RPMI8226 (cell line): Measurements from ENCODE around the gene SYTL4.
A peak's percentile ranks its signal among the peaks of the same experiment; 100 is the strongest.
"Not testable (repeated sequence)": the region's sequence is repeated elsewhere in the genome, so short reads cannot be mapped to it uniquely, and the experiment has no call there.

Source experiments
- DNase-seq: peaks from one replicate; pipeline ENCODE4 v3.0.0-alpha.2; 2015

SYTL4 gene

GRCh38 chrX:100731441-100732281 lies at the start of gene SYTL4:
Gene SYTL4 (minus strand): TSS chrX:100732121. CDS start chrX:100702037, 30,084 bp downstream.
- no peak for DNase-seq

- DNase-seq = not testable (repeated sequence)
Measured at GRCh38 chrX:100769439-100769838, 37.5 kb upstream of the SYTL4 start.

GRCh38 chrX:100768679-100769338 lies 36.9 kb upstream of the SYTL4 start:
- peak; percentile 79 for DNase-seq

- DNase-seq = no peak
Measured at GRCh38 chrX:100750883-100751282, 19.0 kb upstream of the SYTL4 start.

- DNase-seq = no peak
Measured at GRCh38 chrX:100748108-100748507, 16.2 kb upstream of the SYTL4 start.

GRCh38 chrX:100747703-100748102 lies 15.8 kb upstream of the SYTL4 start:
- DNase-seq = no peak

GRCh38 chrX:100747090-100747489 lies 15.2 kb upstream of the SYTL4 start:
- DNase-seq = no peak

GRCh38 chrX:100745806-100746537 lies 14.1 kb upstream of the SYTL4 start:
- no peak for DNase-seq

- no peak for DNase-seq
Measured at GRCh38 chrX:100745205-100745604, 13.3 kb upstream of the SYTL4 start.

GRCh38 chrX:100743009-100743607 lies 11.2 kb upstream of the SYTL4 start:
- no peak for DNase-seq

GRCh38 chrX:100724006-100724405 lies 7.9 kb downstream of the SYTL4 start:
- not testable (repeated sequence) for DNase-seq

- DNase-seq = no peak
Measured at GRCh38 chrX:100721328-100721727, 10.6 kb downstream of the SYTL4 start.

- DNase-seq = no peak
Measured at GRCh38 chrX:100720301-100720700, 11.6 kb downstream of the SYTL4 start.

- DNase-seq = no peak
Measured at GRCh38 chrX:100719139-100719538, 12.8 kb downstream of the SYTL4 start.

- DNase-seq = no peak
Measured at GRCh38 chrX:100717363-100717762, 14.6 kb downstream of the SYTL4 start.

- DNase-seq = no peak
Measured at GRCh38 chrX:100710816-100711215, 21.1 kb downstream of the SYTL4 start.

GRCh38 chrX:100704581-100705203 lies 27.2 kb downstream of the SYTL4 start:
- no peak for DNase-seq

- no peak for DNase-seq
Measured at GRCh38 chrX:100700809-100701208, 31.1 kb downstream of the SYTL4 start.

- DNase-seq = no peak
Measured at GRCh38 chrX:100698551-100698950, 33.4 kb downstream of the SYTL4 start.

- no peak for DNase-seq
Measured at GRCh38 chrX:100696699-100697351, 35.1 kb downstream of the SYTL4 start.

- no peak for DNase-seq
Measured at GRCh38 chrX:100695991-100696390, 35.9 kb downstream of the SYTL4 start.

GRCh38 chrX:100695302-100695701 lies 36.6 kb downstream of the SYTL4 start:
- DNase-seq = no peak
